Immature natural killer cell (primary cell): Measurements from ENCODE around the gene C9orf153. TPM values are rescaled to one million over a fixed set of nuclear protein-coding genes. Genes with fewer than 3 reads are reported as not detected.
"Not testable (repeated sequence)": the region's sequence is repeated elsewhere in the genome, so short reads cannot be mapped to it uniquely, and the experiment has no call there.

ENCODE experiments used
- DNase-seq, 3 donors: peaks; one replicate each; pipeline ENCODE4 v3.0.0; 2022; ENCODE audit warnings: mixed read lengths in 1 of 3
- H3K27ac Mint-ChIP-seq, 6 donors: one replicate each; pipeline ENCODE4 v1.8.0; 2020; ENCODE audit warnings: mixed read lengths in 6 of 6, mild to moderate bottlenecking in 5 of 6, inconsistent platforms in 4 of 6, moderate library complexity in 3 of 6
- H3K27me3 Mint-ChIP-seq, 3 donors: one replicate each; pipeline ENCODE4 v1.8.0; 2020 to 2021; ENCODE audit warnings: low read depth in 3 of 3, mild to moderate bottlenecking in 3 of 3, mixed read lengths in 3 of 3, moderate library complexity in 3 of 3, inconsistent platforms in 1 of 3
- H3K36me3 Mint-ChIP-seq, 3 donors: one replicate each; pipeline ENCODE4 v1.8.0; 2020; ENCODE audit warnings: mixed read lengths in 3 of 3, inconsistent platforms in 2 of 3, mild to moderate bottlenecking in 2 of 3
- H3K4me1 Mint-ChIP-seq, 2 donors: one replicate each; pipeline ENCODE4 v1.8.0; 2020; ENCODE audit warnings: inconsistent platforms in 2 of 2, mild to moderate bottlenecking in 2 of 2, mixed read lengths in 2 of 2, moderate library complexity in 1 of 2
- H3K4me3 Mint-ChIP-seq, 5 donors: one replicate each; pipeline ENCODE4 v1.8.0; 2020; ENCODE audit warnings: mild to moderate bottlenecking in 5 of 5, mixed read lengths in 5 of 5, inconsistent platforms in 3 of 5, moderate library complexity in 3 of 5
- H3K9me3 Mint-ChIP-seq, 6 donors: one replicate each; pipeline ENCODE4 v1.8.0; 2020; ENCODE audit warnings: mild to moderate bottlenecking in 6 of 6, mixed read lengths in 6 of 6, inconsistent platforms in 4 of 6, moderate library complexity in 3 of 6
- polyA plus RNA-seq, 3 donors: library from polyadenylated mRNA; unstranded; fragments of 300-500 nt; fragmentation: Illumina TruSeq; gene quantifications; one replicate each; pipeline ENCODE4 v1.2.3, GENCODE V29; 2021

C9orf153 gene
- polyA plus RNA-seq, 3 donors from 2014 or later = not detected

GRCh38 chr9:86201474-86202337, 57.8 kb downstream of the C9orf153 start:
- Mint-ChIP-seq H3K36me3 (no peaks in the 10 kb centered on the region), H3K4me1 (peaks cover 9 to 12% of the 10 kb centered on the region in 2 donors), H3K9me3 (no peaks in the 10 kb centered on the region), H3K27ac (peak overlapping the region in 2 of 6 donors; percentile 64 to 80), H3K27me3 (peaks cover 0 to 6% (median 4%) of the 10 kb centered on the region in 3 donors), H3K4me3 (peak overlapping the region in 1 of 5 donors; percentile 29)
- no peak for DNase-seq

- Mint-ChIP-seq H3K4me3 (peak overlapping the region in 3 of 5 donors; percentile 23 to 48 (median 41)), H3K27me3 (peaks cover 0 to 6% (median 4%) of the 10 kb centered on the region in 3 donors), H3K27ac (peak overlapping the region; percentile 28 to 80 (median 68)), H3K4me1 (peaks cover 9 to 12% of the 10 kb centered on the region in 2 donors), H3K9me3 (no peaks in the 10 kb centered on the region), H3K36me3 (no peaks in the 10 kb centered on the region)
- peak; percentile 7 to 54 (median 7) for DNase-seq
Observed at GRCh38 chr9:86200599-86201162, 58.8 kb downstream of the C9orf153 start.

GRCh38 chr9:86193088-86193487, 66.4 kb downstream of the C9orf153 start:
- no peaks in the 10 kb centered on the region for H3K4me1 Mint-ChIP-seq
- no peak overlapping the region for H3K27ac Mint-ChIP-seq
- H3K9me3 Mint-ChIP-seq = peaks cover 5 to 14% (median 8%) of the 10 kb centered on the region in 6 donors
- DNase-seq = no peak
- H3K4me3 Mint-ChIP-seq = no peak overlapping the region
- peaks cover 2 to 5% (median 3%) of the 10 kb centered on the region in 3 donors for H3K27me3 Mint-ChIP-seq
- peaks cover 0 to 6% (median 4%) of the 10 kb centered on the region in 3 donors for H3K36me3 Mint-ChIP-seq

- H3K36me3 Mint-ChIP-seq, H3K27ac Mint-ChIP-seq, DNase-seq, H3K4me1 Mint-ChIP-seq, H3K27me3 Mint-ChIP-seq, H3K4me3 Mint-ChIP-seq: not testable (repeated sequence)
- peaks cover 5 to 19% (median 10%) of the 10 kb centered on the region in 6 donors for H3K9me3 Mint-ChIP-seq
Observed at GRCh38 chr9:86190700-86191099, 68.8 kb downstream of the C9orf153 start.

- Mint-ChIP-seq H3K9me3 (peaks cover 0 to 6% (median 1%) of the 10 kb centered on the region in 6 donors), H3K4me1 (no peaks in the 10 kb centered on the region), H3K4me3 (no peak overlapping the region), H3K27me3 (peaks cover 4 to 13% (median 13%) of the 10 kb centered on the region in 3 donors), H3K27ac (no peak overlapping the region), H3K36me3 (no peaks in the 10 kb centered on the region)
- no peak for DNase-seq
Observed at GRCh38 chr9:86187121-86187520, 72.3 kb downstream of the C9orf153 start.

- Mint-ChIP-seq H3K27ac (no peak overlapping the region), H3K4me3 (no peak overlapping the region), H3K36me3 (no peaks in the 10 kb centered on the region), H3K27me3 (peaks cover 4 to 13% (median 11%) of the 10 kb centered on the region in 3 donors), H3K4me1 (no peaks in the 10 kb centered on the region), H3K9me3 (peaks cover 0 to 6% (median 1%) of the 10 kb centered on the region in 6 donors)
- no peak for DNase-seq
Observed at GRCh38 chr9:86186696-86187095, 72.8 kb downstream of the C9orf153 start.

GRCh38 chr9:86185872-86186271, 73.6 kb downstream of the C9orf153 start:
- H3K36me3 Mint-ChIP-seq = no peaks in the 10 kb centered on the region
- H3K4me3 Mint-ChIP-seq = no peak overlapping the region
- no peaks in the 10 kb centered on the region for H3K4me1 Mint-ChIP-seq
- peaks cover 0 to 6% (median 0%) of the 10 kb centered on the region in 6 donors for H3K9me3 Mint-ChIP-seq
- H3K27ac Mint-ChIP-seq = no peak overlapping the region
- DNase-seq = no peak
- H3K27me3 Mint-ChIP-seq = peaks cover 4 to 10% (median 9%) of the 10 kb centered on the region in 3 donors

- Mint-ChIP-seq H3K36me3 (no peaks in the 10 kb centered on the region), H3K4me3 (no peak overlapping the region), H3K4me1 (no peaks in the 10 kb centered on the region), H3K27me3 (peaks cover 2 to 10% (median 9%) of the 10 kb centered on the region in 3 donors), H3K9me3 (peaks cover 0 to 6% (median 0%) of the 10 kb centered on the region in 6 donors), H3K27ac (no peak overlapping the region)
- DNase-seq = no peak
Observed at GRCh38 chr9:86184138-86184524, 75.3 kb downstream of the C9orf153 start.

- no peak for DNase-seq
- no peaks in the 10 kb centered on the region for H3K4me1 Mint-ChIP-seq
- peaks cover 0 to 6% (median 0%) of the 10 kb centered on the region in 6 donors for H3K9me3 Mint-ChIP-seq
- peaks cover 2 to 10% (median 9%) of the 10 kb centered on the region in 3 donors for H3K27me3 Mint-ChIP-seq
- H3K27ac Mint-ChIP-seq = no peak overlapping the region
- H3K36me3 Mint-ChIP-seq = no peaks in the 10 kb centered on the region
- H3K4me3 Mint-ChIP-seq = no peak overlapping the region
Observed at GRCh38 chr9:86183229-86184137, 76.0 kb downstream of the C9orf153 start.

GRCh38 chr9:86181379-86182315, 77.8 kb downstream of the C9orf153 start:
- peaks cover 0 to 2% (median 0%) of the 10 kb centered on the region in 6 donors for H3K9me3 Mint-ChIP-seq
- H3K27ac Mint-ChIP-seq = no peak overlapping the region
- H3K36me3 Mint-ChIP-seq = no peaks in the 10 kb centered on the region
- no peak overlapping the region for H3K4me3 Mint-ChIP-seq
- no peaks in the 10 kb centered on the region for H3K4me1 Mint-ChIP-seq
- peaks cover 2 to 10% (median 10%) of the 10 kb centered on the region in 3 donors for H3K27me3 Mint-ChIP-seq
- no peak for DNase-seq

GRCh38 chr9:86178503-86178902, 81.0 kb downstream of the C9orf153 start:
- H3K4me1 Mint-ChIP-seq = no peaks in the 10 kb centered on the region
- no peaks in the 10 kb centered on the region for H3K9me3 Mint-ChIP-seq
- H3K4me3 Mint-ChIP-seq = no peak overlapping the region
- H3K27me3 Mint-ChIP-seq = peaks cover 0 to 5% (median 1%) of the 10 kb centered on the region in 3 donors
- DNase-seq = no peak
- H3K27ac Mint-ChIP-seq = no peak overlapping the region
- H3K36me3 Mint-ChIP-seq = no peaks in the 10 kb centered on the region

- H3K27ac Mint-ChIP-seq = no peak overlapping the region
- no peaks in the 10 kb centered on the region for H3K9me3 Mint-ChIP-seq
- DNase-seq = no peak
- no peaks in the 10 kb centered on the region for H3K36me3 Mint-ChIP-seq
- H3K4me3 Mint-ChIP-seq = no peak overlapping the region
- H3K27me3 Mint-ChIP-seq = peaks cover 0 to 3% (median 1%) of the 10 kb centered on the region in 3 donors
- H3K4me1 Mint-ChIP-seq = no peaks in the 10 kb centered on the region
Observed at GRCh38 chr9:86177995-86178394, 81.5 kb downstream of the C9orf153 start.
